ENCODE results near the gene CRABP2.

The CRABP2 gene

DNA sequence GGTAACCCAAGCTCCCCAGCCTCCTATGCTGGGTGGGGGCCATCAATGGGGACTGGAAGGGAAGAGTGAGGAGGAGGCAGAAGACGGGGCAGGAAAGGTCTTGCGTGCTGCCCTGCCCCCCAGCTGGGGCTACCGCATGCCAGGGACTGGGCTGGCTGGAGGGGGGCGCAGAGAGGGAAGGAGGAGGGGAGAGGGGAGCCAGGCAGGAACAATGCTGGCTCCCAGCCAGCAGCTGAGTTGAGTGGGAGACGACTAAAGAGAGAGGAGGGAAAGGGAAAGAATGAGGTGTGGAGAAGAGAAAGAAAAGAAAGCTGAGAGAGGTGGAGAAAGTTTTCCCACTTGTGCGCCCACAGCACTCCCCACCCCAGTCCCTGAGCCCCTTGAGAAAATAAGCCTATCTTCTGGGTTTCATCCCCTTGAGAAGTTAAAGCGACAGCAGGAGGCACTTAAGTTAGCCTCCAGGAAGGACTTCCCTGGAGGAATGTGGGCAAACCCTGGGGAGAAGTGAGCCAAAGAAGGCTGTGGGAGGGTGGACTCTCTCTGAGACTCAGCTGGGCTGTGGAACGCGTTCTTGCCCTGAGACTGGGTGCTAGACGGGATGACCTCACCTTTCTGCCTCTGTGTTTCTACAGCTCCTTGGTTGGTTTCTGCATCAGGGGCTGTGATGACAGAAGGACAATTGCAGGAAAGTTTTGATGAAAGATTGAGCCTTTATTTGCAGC is 15.3 kb downstream of the CRABP2 start:
- no peak for DNase-seq

DNA sequence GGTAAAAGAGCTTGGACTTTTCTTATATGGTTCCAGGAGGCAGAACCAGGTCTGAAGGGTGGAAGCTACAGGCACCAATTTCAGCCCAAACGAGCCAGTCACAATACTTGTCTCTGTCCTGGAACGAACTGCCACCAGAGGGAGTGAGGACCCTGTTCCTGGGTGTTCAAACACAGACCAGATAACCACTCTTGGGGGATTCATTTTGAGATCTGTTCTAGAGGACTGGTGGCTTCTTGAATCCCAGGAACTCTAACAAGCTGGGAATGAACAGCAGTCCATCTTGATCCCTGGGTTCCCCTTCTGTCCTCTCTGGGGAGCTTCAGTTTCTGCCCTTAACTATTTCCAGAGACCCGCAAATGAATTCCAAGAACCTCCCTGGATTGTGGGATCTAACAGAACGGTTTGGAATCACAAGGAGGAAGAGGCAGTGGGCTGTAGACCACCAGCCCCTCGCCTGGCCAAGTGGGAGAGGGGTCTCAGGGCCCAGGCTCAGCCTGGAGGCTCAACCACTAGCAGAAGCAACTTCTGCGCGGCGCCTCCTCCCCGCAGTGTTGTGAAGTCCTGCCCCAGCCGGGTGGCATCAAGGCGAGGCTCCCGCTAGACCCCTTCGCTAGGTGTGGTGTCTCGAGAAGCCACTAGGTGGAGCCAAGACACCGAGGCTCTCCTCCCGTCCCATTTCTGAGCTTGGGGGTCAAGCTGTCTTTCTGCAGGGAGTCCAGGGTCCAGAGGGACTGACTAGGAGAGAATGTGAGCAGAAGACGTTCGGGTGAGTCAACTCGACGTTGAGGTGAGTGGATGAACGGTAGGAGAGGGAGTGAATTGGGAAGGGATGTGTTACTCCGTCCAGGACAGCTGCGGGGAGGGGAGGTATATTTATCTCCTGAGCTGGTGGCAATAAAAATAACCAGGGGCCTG is 16.1 kb downstream of the CRABP2 start:
- DNase-seq = peak; percentile 81

DNA sequence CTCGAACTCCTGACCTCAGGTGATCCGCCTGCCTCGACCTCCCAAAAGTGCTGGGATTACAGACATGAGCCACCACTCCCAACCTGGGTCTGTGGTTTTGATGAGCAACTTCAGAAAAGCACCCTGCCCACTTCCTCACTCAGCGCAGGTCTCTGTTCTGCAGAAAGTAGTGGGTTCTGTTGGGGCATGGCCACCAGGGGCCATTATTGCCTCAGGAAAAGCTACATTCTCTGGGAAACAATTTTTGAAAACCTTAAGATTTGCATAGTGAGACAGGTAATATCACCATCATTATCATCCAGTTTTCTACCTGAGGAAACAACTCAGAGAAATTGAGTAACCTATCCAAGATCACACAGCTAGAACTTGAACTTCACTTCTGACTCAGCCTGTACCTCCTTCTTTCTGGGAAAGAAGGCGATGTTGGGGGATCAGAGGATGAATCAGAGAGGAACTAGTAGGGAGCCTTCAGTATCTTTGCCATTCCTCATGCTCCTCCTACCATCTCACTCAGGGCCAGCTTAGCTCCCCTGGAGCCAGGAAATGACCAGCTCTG is 21.1 kb downstream of the CRABP2 start:
- no peak for DNase-seq

DNA sequence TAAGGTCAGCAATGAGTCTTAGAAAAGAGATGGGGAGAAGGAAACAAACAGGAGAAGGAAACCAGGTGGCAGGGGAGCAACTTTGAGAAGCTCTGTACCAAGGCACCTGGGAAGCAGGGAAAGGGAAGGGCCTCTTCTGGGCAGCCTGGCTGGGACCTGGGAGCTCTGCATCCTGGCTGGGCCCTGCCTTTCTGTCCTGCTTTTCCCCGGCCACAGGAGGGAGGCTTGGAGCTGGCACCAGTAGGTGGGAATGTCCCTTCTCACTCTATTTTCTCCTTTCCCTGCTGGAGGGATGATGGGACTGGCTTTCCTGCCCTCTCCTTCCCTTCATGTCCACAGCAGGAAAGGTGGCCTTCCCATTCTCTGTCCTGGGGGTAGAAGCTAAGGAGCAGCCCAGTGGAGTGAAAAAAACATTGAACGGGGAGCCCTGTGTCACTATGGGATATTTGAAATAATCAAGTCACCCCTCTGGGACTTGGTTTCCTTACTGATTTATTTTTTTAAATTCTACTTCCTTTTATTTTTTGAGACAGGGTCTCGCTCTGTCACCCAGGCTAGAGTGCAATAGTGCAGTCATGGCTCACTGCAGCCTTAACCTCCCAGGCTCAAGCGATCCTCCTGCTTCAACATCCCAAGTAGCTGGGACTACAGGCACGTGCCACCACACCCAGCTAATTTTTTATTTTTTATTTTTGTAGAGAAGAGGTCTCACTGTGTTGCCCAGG is 23.1 kb downstream of the CRABP2 start:
- no peak for DNase-seq

DNA sequence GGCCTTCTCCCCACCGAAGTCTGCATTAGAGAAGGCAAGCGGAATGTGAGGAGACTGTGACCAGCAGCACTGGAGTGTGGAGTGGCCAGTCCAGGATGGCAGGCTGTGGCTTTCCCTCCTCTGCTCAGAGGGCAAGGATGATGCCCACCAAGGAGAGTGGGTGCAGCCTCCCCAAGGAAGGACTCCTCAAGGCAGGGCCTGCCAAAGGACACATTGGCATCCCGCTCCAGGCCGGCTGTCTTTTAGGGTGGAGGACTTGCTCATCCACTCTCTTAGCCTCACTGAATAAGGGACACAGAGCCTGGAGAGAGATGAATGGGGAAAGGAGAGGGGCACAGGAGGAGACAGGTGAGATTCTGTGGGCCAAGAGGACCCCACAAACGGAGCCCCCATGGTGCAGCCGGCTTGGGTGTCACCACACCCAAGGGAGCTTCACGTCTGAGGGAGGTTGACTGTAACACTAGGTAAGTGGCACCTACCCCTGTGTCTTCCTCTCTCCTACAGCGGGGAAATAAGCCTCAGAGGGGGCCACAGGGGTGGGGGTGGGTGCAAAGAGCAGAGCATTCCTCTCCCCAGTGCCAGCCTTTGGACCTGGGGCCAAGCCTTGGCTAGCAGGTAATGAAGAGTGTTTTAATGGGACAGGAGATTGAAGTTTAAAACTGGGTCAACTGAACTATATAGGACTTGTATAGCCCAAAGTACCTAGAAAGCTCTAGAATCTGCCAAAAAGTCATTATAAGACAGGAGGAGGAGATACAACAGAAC is 24.0 kb downstream of the CRABP2 start:
- no peak for DNase-seq

DNA sequence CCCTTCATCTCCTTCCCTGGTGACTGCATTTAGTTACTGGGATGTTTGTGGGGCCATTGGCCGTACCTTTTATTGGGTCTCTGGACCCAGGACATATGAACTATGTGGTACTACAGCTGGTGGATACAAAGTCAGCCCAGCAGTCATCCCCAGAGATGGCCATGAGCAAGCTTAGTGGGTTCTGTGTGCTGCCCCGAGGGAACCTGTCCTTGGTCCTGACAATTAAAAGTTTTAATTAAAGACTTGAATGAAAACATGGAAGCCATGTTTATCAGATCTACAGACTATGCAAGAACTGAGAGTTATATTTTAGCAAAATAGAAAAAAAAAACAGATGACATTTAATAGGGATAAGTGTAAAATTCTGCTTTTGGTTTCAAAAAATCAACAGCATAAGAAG is 25.3 kb downstream of the CRABP2 start:
- DNase-seq = no peak

DNA sequence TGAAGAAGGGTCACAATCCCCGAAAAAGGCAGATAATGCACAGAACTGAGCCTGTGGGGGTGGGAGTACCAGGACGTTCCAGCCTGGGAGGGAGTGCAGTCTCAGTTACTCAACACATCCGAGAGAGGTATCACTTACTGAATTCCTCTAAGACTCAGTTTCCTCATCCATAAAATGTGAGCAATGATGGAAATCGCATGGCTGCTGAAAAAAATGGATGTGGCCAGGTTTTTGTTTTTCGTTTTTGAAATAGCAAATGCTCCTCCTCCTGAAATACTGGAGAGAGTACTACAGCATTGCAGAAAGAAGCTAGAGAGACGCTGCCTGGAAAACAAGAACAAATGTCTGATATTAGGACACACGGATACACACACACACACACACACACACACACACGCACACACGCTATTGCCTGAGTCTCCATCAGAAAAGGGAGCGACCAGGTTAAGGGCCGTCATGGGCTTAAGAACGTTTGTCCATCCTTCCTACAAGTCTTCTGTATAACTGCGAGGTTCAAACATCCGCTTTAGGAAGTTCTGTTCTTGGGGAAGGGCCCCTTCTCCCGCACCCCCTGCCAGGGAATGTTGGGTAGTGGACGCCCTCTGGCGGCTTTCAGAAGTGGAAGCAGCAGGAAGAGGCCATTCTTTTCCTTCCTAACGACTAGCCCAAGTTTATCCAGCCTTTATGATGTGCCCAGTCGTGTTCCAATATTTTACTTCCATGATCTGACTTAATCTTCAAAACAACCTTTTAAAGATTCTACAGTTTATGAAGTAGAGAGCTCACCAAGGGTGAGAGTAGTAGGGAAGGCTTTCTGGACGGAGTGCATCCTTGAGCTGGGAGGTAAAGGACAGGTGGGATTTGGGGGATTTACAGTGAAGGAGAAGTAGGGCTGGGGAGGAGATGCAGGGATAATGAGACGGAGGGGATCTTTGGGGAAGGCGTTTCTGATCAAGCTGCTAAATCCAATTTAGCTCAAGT is 27.5 kb downstream of the CRABP2 start:
- DNase-seq = peak; percentile 77

DNA sequence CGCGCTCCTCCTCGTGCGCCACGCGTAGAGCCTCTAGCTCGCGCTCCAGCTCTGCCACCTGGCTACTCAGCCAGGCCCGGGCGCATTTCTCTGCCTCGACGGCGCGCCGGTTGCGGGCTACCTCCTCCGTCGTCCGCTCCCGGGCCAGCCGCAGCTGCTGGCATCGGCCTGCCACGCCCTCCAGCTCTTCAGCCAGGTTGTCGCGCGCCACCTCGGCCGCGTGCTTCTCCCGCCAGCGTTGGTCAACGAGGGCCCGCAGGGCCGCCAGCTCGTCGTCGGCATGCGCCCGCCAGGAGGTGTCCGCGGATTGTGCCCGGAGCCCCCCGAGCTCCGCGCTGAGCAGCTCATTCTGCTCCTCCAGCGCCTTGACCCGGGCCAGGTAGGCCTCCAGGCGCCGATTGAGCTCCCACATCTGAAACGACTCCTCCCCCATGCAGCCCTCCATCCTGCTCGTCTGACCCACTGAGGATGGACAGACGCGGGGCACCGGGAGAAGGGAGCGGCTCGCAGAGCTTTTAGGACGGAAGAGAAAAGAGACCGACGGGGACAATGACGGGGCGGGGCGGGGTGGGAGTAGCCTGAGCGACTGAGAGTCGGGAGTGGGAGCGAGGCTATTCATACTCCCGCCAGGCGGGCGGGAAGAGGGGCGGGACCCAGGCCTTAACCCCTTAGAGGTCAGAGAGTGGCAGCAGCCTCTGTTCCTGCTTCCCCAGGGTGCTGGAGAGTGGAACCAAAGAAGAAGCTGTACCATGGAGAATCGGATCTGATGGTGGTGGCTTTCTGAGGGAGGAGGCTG is 28.4 kb downstream of the CRABP2 start, which contains the start of gene NES:
TSS of gene NES (minus strand) at position 588 of the 796 bp plus-strand sequence. CDS start at position 445, 143 bp downstream.
- peak; percentile 80 for DNase-seq

DNA sequence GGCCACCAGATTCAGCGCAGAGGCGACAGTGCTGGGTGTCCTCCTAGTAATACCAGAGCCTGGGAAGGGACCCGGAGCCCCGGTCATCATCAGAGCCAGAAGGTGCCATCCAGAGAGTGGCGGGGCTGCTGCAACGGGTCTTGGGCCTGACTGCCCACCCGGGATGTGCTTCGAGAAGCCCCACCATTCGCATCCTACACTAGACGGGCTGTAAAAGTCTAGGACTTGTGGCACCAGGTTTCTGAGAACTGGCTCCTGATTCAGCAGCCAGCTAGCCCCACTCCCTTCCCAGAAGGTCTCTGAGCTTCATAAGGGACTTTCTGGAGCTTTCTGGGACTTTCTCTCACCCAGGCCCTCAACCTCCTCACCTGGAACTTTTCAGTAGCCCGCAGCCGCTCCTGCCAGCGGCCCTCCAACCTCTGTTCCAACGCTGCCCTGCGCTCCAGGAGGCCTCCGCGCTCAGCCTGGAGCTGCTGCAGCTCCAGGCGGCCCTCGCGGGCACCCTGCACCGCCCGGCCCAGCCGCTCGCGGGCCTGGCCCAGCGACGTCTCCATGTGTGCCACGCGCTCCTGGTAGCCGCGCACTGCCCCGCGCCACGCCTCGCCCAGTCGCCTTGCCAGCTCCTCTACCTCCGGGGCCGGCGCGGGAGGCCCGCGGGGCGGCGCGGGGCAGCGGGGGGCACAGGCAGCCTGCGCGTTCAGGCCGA is 29.1 kb downstream of the CRABP2 start:
- no peak for DNase-seq

DNA sequence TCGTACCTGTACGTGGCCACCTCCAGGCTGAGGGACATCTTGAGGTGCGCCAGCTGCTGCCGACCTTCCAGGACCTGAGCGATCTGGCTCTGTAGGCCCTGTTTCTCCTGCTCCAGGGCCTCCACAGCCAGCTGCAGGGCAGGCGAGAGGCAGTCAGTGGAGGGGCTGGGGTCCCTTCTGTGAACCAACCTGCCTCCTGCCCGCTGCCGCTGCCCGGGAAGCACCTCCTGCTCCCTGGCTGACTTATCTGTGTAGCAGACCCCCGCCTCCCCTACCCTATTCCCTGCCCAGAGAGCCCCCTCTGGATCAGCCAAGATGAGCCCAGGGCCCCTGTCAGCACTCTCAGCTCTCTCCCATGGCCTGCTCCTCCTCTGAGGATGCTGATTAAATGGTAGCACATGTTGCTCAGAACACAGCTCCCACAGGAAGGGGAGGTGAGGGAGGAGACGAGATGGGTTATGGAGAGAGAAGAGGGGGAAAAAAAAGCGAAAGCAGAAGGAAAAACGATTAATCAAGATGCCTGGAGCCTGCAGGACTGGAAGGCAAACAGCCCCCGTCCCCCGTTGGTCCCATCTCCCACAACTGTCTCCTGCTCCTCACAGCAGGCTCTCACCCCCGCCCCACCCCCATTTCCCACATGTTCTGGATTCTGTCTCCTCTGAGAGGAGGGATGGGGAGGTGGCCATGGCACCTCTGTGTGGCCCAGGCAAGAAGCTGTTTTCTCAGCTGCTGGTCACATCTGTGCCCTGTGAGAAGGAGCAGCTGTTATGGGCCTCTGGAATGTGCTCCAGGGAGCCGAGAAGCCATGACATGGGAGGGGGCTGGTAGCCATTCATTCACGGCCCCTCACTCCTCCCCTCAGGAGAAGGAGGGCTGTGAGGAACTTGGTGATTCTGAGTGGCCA is 29.9 kb downstream of the CRABP2 start:
- no peak for DNase-seq

DNA sequence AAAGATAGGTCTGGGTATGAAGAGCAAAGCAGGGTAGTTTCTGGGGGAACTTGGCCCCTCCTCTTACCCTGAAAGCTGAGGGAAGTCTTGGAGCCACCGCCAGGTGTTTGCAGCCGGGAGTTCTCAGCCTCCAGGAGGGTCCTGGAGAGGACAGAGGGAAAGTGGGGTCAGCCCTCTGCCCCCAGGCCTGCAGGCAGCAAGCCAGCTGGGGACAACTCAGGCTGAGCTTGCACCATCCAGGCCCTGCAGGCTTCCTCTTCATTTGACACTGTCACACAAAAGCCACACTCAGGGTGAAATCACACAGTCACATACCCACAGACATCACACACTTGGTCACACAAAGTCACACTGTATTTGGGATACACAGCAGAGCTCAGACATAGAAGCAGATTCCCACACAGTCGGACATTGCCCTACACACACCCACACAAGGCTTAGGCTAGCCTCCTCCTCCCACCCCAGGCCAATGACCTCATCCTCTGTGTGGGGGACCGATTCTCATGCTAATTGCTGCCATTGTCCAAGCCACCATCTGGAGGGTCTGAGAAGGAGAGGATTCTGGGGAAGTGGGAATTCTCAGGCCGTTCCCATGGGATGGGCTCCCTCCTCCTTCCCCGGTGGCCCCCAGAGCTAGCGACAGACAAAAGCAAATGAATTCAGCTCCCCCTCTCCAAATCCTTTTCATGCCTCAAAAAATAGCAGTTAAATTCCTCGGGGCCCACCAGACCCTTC is 31.8 kb downstream of the CRABP2 start:
- no peak for DNase-seq

DNA sequence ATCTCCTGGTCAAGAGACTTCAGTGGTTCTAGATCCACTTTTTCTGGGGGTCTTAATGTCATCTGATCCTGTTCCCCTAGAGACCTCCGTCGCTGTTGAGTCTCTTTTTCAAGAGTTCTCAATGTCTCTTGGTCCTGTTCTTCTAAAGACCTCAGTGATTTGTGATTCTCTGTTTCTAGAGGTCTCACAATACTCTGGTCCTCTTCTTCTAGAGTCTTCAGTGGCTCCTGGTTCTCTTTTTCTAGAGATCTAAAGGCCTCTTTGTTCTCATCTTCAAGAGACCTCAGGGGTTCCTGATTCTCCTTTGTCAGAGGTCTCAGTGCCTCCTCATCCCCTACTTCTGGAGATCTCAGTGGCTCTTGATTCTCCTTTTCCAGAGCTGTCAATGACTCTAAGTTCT is 33.6 kb downstream of the CRABP2 start:
- DNase-seq = no peak

DNA sequence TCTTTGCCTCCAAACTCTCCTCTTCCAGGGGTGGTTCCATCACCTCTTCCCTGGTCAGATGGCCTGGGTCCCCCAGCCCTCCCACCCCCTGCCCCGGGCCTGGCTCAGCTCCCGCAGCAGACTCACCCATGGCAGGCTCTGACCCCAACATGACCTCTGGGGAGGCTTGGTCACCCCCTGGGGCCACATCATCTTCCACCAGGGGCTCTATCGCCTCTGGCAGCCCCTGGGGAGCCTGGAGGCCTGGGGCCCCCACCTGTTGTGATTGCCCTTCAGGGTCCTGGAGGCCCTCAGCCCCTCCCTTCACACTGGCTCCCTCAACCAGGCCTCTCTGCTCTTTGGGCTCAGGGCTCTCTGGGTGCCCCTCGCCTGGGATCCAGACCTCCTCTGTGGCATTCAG is 34.6 kb downstream of the CRABP2 start:
- DNase-seq = no peak

DNA sequence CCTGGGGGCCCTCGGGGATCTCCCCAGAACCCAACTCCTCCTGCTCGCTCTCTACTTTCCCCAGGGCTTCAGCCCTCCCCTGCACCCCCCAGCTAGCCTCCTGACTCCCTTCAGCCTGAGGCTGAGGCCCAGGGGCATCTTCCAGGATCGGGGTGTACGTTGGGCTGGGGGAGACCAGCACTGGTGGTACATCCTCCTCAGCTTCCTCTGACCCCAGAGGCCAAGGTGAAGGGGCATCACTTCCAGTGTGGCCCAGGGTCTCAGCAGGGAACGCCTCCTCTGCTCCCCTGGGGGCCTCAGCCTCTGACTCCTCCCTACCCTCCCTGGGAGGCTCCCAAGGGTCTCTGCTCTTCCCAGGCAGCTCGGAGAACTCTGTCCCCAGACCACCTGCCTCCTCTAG is 35.0 kb downstream of the CRABP2 start:
- DNase-seq = no peak

DNA sequence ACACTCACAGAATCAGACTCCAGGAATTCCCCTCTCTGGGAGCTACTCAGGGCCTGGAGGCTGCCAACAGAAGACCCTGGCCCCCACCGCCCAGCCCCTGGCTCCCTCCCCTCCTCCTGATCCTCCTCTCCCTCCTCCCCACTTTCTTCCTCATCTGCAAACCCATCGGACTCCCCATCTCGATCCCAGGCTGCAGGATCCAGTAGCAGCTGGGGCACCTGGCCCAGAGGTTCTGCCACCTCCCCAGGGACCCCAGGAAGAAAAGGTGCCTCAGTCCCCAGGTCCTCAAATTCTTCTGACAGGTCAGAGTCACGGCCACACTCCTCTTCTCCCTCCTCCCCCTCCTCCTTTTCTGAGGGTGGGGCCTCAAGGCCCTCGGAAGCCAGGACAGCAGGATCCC is 35.6 kb downstream of the CRABP2 start:
- DNase-seq = no peak

DNA sequence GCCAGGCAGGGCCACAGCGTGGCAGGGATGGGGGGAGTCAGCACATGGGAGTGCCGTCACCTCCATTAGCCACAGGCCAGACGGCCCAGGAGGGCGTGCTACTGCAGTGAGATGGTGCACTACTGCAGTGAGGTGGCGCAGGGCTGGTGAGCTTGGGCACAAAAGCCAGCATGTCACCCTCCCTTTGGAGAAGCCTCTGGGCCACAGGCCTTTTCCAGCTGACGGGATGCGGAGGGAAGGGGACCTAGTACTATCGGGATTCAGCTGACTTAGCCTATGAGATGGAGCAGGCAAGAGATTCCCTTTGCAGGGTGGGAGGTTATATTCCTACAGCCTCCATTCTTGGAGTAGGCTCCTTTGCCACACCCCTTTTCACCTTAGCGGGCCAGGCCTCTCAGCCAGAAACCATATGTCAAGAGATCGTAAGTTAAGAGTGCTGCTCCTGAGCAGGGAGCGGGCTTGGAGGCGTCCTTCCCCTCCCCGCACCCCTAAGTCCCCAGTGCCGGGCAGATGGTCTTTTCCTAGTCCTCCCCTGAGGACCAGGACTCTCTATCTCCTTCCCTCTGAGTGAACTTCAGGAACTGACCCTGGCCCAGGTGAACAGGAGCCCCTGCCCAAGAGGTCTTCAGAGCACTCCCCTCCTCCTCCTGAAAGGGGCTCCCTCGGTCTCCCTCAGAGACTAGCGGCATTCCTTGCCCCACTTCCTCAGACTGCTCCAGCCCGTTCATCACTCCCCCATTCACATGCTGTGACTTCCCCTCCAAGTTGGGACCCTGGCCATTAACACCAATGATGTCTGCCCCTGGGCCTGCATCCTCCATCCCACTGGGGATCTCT is 36.4 kb downstream of the CRABP2 start:
- no peak for DNase-seq

Data from fibroblast of skin of back (primary cell).